ENCODE results near the gene ZBTB38. TPM values are rescaled to one million over a fixed set of nuclear protein-coding genes. Genes with fewer than 3 reads are reported as not detected.

Gene ZBTB38
- total RNA-seq, 1 donor = 181 TPM

DNA sequence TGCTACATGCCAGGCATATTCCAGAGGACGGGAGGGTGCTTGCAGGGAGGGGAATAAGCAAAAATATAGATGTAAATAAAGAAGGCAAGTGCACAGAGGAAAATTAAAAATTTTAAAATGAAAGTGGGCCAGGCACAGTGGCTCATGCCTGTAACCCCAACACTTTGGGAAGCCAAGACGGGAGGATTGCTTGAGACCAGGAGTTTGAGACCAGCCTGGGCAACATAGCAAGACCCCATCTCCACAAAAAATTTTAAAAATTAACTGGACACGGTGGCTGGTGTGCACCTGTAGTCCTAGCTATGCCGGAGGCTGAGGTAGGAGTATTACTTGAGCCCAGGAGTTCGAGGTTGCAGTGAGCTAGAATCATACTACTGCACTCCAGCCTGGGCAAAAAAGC is 22.4 kb downstream of the ZBTB38 start:
- Histone ChIP-seq H3K27ac (ENCODE audit: low read depth, low read length) (no peak overlapping the region), H3K4me1 (ENCODE audit: insufficient read depth, low read length) (peaks cover 24% of the 10 kb centered on the region), H4K20me1 (ENCODE audit: insufficient read depth, low read length) (no peaks in the 10 kb centered on the region), H3K27me3 (ENCODE audit: insufficient read depth, low read length) (no peaks in the 10 kb centered on the region), H3K4me2 (ENCODE audit: insufficient read depth, low read length) (no peak overlapping the region), H3K36me3 (ENCODE audit: insufficient read depth, low read length) (peaks cover 27% of the 10 kb centered on the region), H3K9me3 (ENCODE audit: low read depth, low read length) (no peaks in the 10 kb centered on the region), H3K4me3 (ENCODE audit: insufficient read depth, low read length) (no peak overlapping the region), H3K79me2 (ENCODE audit: insufficient read depth, low read length) (peaks cover 22% of the 10 kb centered on the region), H2AFZ (ENCODE audit: low read length) (no peak overlapping the region)
- no peak for DNase-seq (ENCODE audit: insufficient read length, low spot score, missing footprints)
- TF ChIP-seq, protein P1, sequence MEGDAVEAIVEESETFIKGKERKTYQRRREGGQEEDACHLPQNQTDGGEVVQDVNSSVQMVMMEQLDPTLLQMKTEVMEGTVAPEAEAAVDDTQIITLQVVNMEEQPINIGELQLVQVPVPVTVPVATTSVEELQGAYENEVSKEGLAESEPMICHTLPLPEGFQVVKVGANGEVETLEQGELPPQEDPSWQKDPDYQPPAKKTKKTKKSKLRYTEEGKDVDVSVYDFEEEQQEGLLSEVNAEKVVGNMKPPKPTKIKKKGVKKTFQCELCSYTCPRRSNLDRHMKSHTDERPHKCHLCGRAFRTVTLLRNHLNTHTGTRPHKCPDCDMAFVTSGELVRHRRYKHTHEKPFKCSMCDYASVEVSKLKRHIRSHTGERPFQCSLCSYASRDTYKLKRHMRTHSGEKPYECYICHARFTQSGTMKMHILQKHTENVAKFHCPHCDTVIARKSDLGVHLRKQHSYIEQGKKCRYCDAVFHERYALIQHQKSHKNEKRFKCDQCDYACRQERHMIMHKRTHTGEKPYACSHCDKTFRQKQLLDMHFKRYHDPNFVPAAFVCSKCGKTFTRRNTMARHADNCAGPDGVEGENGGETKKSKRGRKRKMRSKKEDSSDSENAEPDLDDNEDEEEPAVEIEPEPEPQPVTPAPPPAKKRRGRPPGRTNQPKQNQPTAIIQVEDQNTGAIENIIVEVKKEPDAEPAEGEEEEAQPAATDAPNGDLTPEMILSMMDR (IDR thresholded peaks at IDR 0.05; ENCODE audit: extremely low read depth, low read depth, low read length) = no peak

DNA sequence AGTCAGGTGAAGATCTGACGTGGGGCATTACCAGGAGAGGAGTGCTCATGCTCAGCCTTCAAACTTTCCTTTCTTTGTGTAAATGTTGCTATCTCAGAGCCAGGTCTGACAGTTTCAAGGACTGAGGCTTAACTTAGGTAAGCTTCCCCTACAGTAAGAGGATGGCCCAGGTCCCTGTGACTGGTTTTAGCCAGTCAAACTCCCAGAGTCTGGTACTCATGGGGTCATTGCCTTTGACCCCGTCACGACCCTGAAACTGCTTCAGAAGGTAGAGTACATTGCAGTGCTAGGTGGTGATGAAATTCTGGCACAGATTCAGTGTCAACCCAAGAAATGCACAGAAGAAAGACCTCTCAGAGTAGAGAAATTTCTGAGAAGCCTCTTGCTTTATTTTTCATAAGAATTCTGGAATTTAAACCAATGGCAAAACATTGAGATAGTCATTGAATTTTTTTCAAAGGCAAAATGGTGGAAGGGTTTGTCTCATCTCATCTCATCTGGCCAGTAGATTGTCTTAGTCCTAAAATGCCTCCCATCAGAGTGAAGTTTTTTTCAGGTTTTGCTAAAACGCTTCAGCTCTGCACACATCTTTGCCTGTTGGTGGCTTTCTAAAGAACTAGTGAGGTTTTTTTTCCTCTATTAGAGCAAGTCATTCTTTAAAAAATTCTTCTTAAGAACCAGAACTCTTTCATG is 23.1 kb downstream of the ZBTB38 start:
- Histone ChIP-seq H3K27ac (ENCODE audit: low read depth, low read length) (no peak overlapping the region), H3K4me3 (ENCODE audit: insufficient read depth, low read length) (no peak overlapping the region), H2AFZ (ENCODE audit: low read length) (no peak overlapping the region), H3K79me2 (ENCODE audit: insufficient read depth, low read length) (peaks cover 17% of the 10 kb centered on the region), H4K20me1 (ENCODE audit: insufficient read depth, low read length) (no peaks in the 10 kb centered on the region), H3K4me1 (ENCODE audit: insufficient read depth, low read length) (peaks cover 21% of the 10 kb centered on the region), H3K36me3 (ENCODE audit: insufficient read depth, low read length) (peaks cover 33% of the 10 kb centered on the region), H3K4me2 (ENCODE audit: insufficient read depth, low read length) (no peak overlapping the region), H3K27me3 (ENCODE audit: insufficient read depth, low read length) (no peaks in the 10 kb centered on the region), H3K9me3 (ENCODE audit: low read depth, low read length) (no peaks in the 10 kb centered on the region)
- TF ChIP-seq, protein P1 (IDR thresholded peaks at IDR 0.05; ENCODE audit: extremely low read depth, low read depth, low read length) = no peak
- DNase-seq (ENCODE audit: insufficient read length, low spot score, missing footprints) = no peak

DNA sequence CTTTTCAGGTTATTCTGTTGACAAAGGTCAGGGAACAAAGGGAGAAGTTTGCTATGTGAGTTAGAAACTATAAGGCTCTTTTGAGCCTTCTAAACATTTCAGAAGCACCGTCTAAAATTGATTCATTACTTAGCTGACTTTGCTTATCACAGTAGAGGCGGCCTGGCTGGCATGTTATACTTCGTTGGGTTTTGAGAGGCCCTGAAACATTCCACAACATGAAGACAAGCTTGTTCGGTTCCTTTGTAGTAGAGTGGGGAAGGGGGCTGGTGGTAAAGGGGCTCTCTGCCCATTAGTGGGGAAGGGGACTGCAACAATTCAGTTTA is 23.6 kb downstream of the ZBTB38 start:
- Histone ChIP-seq H2AFZ (ENCODE audit: low read length) (no peak overlapping the region), H3K79me2 (ENCODE audit: insufficient read depth, low read length) (peaks cover 16% of the 10 kb centered on the region), H3K4me2 (ENCODE audit: insufficient read depth, low read length) (no peak overlapping the region), H3K9me3 (ENCODE audit: low read depth, low read length) (no peaks in the 10 kb centered on the region), H3K4me3 (ENCODE audit: insufficient read depth, low read length) (no peak overlapping the region), H3K36me3 (ENCODE audit: insufficient read depth, low read length) (peaks cover 36% of the 10 kb centered on the region), H3K4me1 (ENCODE audit: insufficient read depth, low read length) (peaks cover 21% of the 10 kb centered on the region), H3K27me3 (ENCODE audit: insufficient read depth, low read length) (no peaks in the 10 kb centered on the region), H3K27ac (ENCODE audit: low read depth, low read length) (no peak overlapping the region), H4K20me1 (ENCODE audit: insufficient read depth, low read length) (no peaks in the 10 kb centered on the region)
- DNase-seq (ENCODE audit: insufficient read length, low spot score, missing footprints) = no peak
- TF ChIP-seq, protein P1 (IDR thresholded peaks at IDR 0.05; ENCODE audit: extremely low read depth, low read depth, low read length) = no peak

DNA sequence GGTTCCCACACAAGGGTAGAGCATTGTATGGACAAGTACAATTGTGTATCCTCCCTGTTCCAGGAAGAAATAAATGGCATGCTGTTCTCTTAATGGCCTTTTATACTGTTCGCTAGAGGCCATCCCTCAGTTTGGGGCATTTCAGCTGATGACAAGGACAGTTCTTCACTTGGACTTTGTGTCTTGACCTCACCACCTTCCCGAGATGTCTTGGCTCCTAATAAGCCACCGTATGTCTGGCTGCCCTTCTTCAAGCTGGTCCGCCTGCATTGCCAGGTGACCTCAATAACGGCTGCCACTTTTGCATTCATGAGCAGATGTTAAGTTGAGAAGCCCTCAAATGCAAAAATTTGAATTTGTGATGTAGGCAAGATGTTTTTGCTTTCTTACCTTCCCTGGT is 24.1 kb downstream of the ZBTB38 start:
- peaks cover 21% of the 10 kb centered on the region for H3K4me1 ChIP-seq (ENCODE audit: insufficient read depth, low read length)
- TF ChIP-seq, protein P1 (IDR thresholded peaks at IDR 0.05; ENCODE audit: extremely low read depth, low read depth, low read length) = no peak
- H3K27ac ChIP-seq (ENCODE audit: low read depth, low read length) = no peak overlapping the region
- H3K79me2 ChIP-seq (ENCODE audit: insufficient read depth, low read length) = peaks cover 15% of the 10 kb centered on the region
- no peak for DNase-seq (ENCODE audit: insufficient read length, low spot score, missing footprints)
- no peak overlapping the region for H2AFZ ChIP-seq (ENCODE audit: low read length)
- H3K4me2 ChIP-seq (ENCODE audit: insufficient read depth, low read length) = no peak overlapping the region
- no peak overlapping the region for H3K4me3 ChIP-seq (ENCODE audit: insufficient read depth, low read length)
- no peaks in the 10 kb centered on the region for H3K27me3 ChIP-seq (ENCODE audit: insufficient read depth, low read length)
- peaks cover 36% of the 10 kb centered on the region for H3K36me3 ChIP-seq (ENCODE audit: insufficient read depth, low read length)
- H4K20me1 ChIP-seq (ENCODE audit: insufficient read depth, low read length) = no peaks in the 10 kb centered on the region
- H3K9me3 ChIP-seq (ENCODE audit: low read depth, low read length) = no peaks in the 10 kb centered on the region
